Activated CD4-positive, CD25-positive, alpha-beta regulatory T cell treated with anti-CD3 and anti-CD28 coated beads, Interleukin-2, amount 50 U/mL, for 72 hours (primary cell): ENCODE measurements around the gene MSMP.

Experiments
- DNase-seq: peaks from one replicate; pipeline ENCODE4 v3.0.0; 2021

The MSMP gene

GRCh38 chr9:35754264-35754663 lies at the start of gene MSMP:
Gene MSMP (minus strand): TSS chr9:35754276. CDS start chr9:35754129, 147 bp downstream.
- DNase-seq: no peak

GRCh38 chr9:35801328-35802128 lies 47.5 kb upstream of the MSMP start:
- no peak for DNase-seq

- DNase-seq: no peak
These were observed 46.5 kb upstream of the MSMP start for GRCh38 chr9:35800530-35800929.

- no peak for DNase-seq
These were observed 44.7 kb upstream of the MSMP start for GRCh38 chr9:35798658-35799374.

- DNase-seq: no peak
These were observed 43.4 kb upstream of the MSMP start for GRCh38 chr9:35797311-35798109.

GRCh38 chr9:35795695-35796094 lies 41.6 kb upstream of the MSMP start:
- no peak for DNase-seq

- DNase-seq: no peak
These were observed 39.4 kb upstream of the MSMP start for GRCh38 chr9:35793461-35793860.

- no peak for DNase-seq
These were observed 38.8 kb upstream of the MSMP start for GRCh38 chr9:35792826-35793225.

- DNase-seq: no peak
These were observed 38.1 kb upstream of the MSMP start for GRCh38 chr9:35792024-35792813.

- DNase-seq: no peak
These were observed 37.3 kb upstream of the MSMP start, which contains the start of gene NPR2 for GRCh38 chr9:35791297-35791921. Gene NPR2 (plus strand): TSS chr9:35791591. CDS start chr9:35792409, 818 bp downstream.

- DNase-seq: peak; percentile 51
These were observed 36.6 kb upstream of the MSMP start for GRCh38 chr9:35790385-35791296.

GRCh38 chr9:35790025-35790384 lies 35.9 kb upstream of the MSMP start:
- no peak for DNase-seq

GRCh38 chr9:35789541-35789940 lies 35.5 kb upstream of the MSMP start:
- DNase-seq: no peak

- DNase-seq: no peak
These were observed 29.3 kb upstream of the MSMP start for GRCh38 chr9:35783418-35783817.

GRCh38 chr9:35781066-35781465 lies 27.0 kb upstream of the MSMP start:
- no peak for DNase-seq

GRCh38 chr9:35778496-35778895 lies 24.4 kb upstream of the MSMP start:
- no peak for DNase-seq

- DNase-seq: no peak
These were observed 21.9 kb upstream of the MSMP start for GRCh38 chr9:35776018-35776417.

- DNase-seq: no peak
These were observed 21.0 kb upstream of the MSMP start for GRCh38 chr9:35774907-35775635.

- no peak for DNase-seq
These were observed 17.9 kb upstream of the MSMP start for GRCh38 chr9:35771943-35772342.

- no peak for DNase-seq
These were observed 17.5 kb upstream of the MSMP start for GRCh38 chr9:35771534-35771933.
